Dermis microvascular lymphatic vessel endothelial cell (primary cell): Measurements from ENCODE around the gene MIF4GD. TPM values are rescaled to one million over a fixed set of nuclear protein-coding genes. Genes with fewer than 3 reads are reported as not detected.
"Not testable (repeated sequence)": the region's sequence is repeated elsewhere in the genome, so short reads cannot be mapped to it uniquely, and the experiment has no call there.

Source experiments
- DNase-seq, 2 donors: peaks; one replicate each; pipeline versions ENCODE4 v3.0.0 to v3.0.0-alpha.2; 2010; ENCODE audit warnings: low read depth in 2 of 2
- total RNA-seq: library from RNA; depleted of rRNA; stranded (reverse); fragments of >200 nt; gene quantifications from 2 replicates; pipeline ENCODE4 v1.2.1, GENCODE V29; 2014

MIF4GD gene, protein sequence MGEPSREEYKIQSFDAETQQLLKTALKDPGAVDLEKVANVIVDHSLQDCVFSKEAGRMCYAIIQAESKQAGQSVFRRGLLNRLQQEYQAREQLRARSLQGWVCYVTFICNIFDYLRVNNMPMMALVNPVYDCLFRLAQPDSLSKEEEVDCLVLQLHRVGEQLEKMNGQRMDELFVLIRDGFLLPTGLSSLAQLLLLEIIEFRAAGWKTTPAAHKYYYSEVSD
- total RNA-seq, result 10.4 and 10.9 TPM in 2 replicates

DNA sequence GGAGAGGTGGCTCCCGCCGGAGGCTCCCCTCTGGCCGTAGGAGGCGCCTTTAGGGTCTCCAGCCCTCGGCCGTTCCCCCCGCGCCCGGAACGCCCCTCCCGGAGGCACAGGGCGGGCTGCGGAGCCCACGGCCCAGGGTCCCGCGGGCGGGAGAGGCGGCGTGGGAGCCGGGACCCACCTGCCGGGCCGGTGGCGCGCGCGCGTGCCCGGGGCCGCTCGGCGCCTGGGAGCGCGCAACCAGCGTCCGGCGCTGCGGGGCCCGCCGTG, at the start of gene MIF4GD:
TSS of gene MIF4GD (minus strand) at position 266 of the 267 bp plus-strand sequence. CDS start 1,036 bp downstream, outside the sequence.
- DNase-seq, result peak in 1 of 2 donors; percentile 76

DNA sequence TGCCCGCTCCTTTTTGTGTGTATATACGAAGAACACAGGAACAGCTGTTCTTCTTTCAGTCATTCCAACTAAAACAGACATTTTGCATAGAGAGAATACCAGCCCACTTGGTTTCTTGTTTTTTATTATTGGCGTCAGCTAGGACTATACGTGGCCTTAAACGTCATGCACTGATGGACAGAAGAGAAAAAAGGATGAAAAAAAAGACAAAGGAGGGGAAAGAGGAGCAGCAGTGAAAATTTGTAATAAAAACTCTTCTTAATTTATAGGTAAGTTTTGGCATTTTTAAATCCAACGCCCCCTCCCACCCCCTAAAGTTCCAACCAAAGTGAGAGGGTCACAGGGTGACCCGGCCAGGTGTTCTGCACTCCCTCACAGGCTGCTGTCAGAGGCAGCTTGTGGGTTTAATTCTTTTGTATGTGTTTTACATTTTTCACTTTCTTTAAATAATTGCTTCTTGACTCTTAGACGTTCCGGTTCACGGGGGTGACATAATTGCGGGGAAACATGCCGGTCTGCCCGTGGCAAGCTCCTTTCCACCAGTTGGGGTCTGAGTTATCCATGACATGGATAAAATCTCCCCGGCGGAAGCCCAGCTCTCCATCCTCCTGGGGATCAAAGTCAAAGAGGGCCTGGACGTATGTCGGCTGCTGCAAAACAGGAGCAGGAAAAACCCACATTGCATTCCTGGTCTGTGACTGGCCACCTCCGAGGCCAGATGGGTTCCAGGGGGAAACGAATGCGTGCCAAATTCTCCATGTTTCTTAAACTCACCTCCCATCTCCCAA, 49.1 kb upstream of the MIF4GD start:
- no peak for DNase-seq

DNA sequence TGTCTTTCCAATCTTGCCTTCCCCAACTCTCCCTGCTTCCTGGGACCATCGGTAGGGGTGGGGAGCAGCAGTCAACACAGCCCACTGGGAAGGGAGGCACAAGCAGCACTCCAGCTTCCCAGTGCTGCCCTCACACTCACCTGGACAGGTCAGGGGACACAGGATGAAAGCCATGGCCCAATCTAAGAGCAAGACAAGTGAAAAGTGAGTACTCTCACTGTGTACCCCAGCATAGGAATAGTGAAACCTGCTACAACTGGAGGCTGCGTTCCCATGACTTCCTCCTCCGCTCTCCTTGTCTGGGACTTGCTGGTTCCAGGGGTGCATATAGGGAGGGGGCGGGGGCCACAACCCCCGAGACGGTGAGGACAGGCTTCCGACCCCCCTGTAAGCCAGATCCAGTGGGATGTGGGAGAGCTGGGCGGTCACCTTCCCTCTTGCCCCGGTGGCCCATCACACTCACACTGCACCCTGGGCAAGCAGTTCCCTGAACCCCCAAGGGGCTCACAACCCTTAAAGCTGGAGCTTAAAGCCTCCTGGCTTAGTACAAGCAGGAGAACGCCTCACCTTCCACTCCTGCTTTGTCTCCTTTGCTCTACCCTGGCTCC, 47.7 kb upstream of the MIF4GD start:
- DNase-seq, result no peak

DNA sequence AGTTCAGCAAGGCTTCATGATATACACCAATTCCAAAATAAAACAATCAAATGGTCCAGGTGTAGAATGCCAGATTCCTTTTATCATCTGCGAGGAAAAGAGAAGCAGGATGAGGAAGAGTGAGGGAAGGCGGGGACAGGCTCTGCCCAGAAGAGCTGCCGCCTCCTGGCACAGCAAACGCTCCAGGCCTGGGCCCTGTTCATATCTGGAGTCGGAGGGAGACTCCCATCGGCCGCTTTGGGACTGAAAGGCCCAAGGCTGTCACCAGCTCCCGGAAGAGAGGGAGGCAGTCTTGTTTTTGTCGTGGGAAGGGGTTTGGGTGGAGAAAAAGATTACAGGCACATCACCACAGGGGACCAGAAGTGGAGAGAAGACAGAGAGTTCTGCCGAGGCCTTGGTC, 47.2 kb upstream of the MIF4GD start:
- no peak for DNase-seq

DNA sequence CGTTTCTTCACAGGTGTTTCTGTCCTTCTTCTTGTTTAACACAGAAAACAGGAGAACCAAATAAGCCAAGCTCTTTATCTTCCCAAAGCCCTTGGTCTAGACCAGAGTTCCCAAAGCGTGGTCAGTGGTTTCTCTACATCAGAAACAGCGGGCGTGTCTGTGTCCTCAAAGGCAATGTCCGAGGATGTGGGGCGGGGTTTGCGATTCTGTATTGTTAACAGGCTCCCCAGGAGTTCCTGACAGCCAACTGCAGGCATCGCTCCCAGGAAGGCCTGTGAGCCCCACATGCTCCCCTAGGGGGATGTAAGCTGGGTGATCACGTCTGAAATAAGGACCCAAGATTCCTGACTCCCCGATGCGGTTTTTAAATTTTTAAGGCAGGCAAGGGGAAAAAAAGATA, 46.6 kb upstream of the MIF4GD start:
- no peak for DNase-seq

DNA sequence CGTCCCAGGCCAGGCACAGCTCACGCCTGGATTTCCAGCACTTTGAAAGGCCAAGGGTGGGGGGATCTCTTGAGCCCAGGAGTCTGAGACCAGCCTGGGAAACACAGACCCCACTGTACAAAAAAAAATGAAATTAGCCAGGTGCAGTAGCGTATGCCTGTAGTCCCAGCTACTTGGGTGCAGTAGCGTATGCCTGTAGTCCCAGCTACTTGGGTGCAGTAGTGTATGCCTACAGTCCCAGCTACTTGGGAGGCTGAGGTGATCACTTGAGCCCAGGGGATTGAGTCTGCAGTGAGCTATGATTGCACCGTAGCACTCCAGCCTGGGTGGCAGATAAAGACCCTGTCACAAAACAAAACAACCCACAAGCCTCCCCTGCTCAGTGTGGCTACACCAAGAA, 45.2 kb upstream of the MIF4GD start:
- no peak for DNase-seq

DNA sequence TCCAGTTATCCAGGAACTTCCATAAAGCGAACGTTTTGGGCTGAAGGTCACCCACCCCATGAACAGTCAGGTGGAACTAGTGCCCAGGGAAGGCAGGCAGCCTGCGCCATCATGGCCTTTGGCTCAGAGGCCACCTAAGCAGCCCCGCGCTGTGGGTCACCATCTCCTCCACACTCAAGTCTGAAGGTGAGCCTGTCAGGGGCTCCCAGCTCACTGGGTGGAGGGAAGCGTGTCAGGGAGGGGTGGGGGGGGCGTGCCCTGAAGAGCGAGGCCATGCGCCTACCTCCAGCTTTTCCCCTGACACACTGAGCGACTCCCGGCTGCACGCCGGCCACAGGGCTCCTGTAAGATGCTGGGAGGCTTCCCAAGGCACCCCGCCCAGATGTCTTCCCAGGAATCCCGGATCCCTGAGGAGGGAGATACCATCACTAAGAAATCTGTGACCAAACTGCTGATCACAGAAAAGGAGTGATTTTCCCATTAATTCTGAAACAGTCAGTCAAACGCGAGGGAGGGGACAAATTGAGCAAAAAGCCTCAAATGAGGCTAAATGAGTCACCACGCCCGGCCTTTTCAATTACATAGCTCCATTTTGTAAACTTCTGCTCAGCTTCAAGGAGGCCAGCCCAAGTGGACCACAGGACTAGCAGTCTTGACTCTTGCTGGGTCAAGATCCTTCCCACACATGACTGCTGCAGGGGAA, 44.7 kb upstream of the MIF4GD start:
- DNase-seq, result no peak

DNA sequence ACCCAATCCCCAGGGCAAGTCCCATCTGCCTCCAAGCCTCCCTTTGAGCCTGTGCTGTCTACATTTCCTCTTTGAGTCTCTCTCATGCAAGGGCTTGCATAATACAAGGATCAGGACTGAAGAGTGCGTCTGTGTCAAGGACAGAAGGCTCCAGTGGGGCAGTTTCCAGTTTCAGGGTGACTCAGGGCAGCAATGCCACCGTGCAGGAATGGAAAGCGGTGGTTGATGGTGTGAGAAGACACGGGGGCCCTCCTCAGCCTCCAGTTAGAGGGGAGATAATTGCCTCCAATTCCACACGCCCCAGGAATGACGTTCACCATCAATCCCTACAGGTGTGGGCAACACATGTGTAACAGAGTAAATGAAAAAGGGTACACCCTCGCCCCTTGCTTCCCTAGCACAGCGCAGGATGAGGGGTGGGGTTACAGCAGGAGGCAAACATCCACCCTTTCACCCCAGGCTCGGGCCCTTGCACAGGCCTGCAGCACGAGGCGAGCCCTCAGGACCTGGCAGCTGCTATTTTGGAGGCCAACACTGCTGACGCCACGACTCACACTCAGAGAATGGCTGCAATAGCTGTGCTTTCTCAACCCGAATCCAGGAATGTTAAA, 43.0 kb upstream of the MIF4GD start:
- DNase-seq, result no peak

DNA sequence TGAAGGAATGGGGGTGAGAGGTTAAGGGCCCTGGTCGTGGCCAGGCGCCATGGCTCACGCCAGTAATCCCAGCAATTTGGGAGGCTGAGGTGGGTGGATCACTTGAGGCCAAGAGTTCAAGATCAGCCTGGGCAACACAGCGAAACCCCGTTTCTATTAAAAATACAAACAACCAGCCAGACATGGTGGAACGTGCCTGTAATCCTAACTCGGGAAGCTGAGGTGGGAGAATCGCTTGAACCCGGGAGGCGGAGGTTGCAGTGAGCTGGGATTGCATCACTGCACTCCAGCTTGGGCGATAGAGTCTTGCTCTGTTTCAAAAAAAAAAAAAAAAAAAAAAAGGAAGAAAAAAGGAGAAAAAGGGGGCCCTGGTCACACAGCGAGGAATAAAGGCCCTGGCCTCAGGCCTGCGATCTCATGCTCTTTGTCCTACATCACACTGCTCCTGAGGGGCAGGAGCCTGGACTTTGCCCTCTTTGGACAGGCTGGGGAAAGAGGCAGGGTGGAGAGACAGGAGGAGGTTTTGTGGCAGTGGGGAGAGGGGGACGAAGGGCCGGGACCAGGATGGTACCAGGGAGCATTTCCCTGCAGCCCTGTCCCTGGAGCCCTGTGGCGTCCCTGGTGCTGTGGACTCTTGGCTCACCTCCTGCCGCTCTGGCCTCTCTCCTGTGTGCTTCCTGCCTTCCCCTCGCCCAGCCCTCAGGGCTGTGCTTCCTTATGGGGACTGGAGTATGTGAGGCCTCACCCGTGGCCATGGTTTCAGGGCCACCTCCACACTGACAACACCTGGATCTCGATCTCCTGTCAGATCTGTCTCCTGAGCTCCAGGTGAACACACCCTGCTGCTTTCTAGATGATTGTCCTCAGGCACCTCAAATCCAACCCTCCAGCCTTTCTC, 38.0 kb upstream of the MIF4GD start:
- no peak for DNase-seq

DNA sequence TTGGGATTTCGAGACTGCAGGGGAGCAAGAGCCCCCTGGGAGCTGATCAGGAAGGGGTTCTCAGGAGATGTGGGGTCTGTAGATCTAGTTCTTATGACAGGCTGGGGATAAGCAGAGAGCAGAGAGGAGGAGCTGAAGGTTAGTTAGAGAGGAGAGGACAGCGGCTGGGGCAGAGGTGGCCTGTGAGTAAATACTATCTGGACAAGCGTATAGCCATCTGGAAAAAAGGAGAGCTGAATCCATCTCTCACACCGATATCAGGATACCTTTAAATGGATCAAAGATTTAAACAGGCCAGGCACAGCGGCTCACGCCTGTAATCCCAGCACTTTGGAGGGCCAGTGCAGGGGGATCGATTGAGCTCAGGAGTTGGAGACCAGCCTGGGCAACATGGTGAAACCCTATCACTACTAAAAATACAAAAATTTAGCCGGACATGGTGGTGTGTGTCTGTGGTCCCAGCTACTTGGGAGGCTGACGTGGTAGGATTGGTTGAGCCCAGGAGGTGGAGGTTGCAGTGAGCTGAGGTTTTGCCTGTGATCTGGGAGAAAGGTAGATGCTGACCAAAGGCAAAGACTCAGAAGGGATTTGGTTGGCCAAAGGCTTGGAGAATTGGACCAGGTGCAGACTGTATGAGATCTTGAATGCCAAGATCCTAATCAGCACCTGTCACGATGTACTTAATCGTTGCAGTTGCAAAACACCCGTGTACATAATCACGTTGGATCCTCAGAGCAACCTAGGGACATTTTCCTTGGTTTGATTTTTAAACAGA, 37.1 kb upstream of the MIF4GD start:
- no peak for DNase-seq

DNA sequence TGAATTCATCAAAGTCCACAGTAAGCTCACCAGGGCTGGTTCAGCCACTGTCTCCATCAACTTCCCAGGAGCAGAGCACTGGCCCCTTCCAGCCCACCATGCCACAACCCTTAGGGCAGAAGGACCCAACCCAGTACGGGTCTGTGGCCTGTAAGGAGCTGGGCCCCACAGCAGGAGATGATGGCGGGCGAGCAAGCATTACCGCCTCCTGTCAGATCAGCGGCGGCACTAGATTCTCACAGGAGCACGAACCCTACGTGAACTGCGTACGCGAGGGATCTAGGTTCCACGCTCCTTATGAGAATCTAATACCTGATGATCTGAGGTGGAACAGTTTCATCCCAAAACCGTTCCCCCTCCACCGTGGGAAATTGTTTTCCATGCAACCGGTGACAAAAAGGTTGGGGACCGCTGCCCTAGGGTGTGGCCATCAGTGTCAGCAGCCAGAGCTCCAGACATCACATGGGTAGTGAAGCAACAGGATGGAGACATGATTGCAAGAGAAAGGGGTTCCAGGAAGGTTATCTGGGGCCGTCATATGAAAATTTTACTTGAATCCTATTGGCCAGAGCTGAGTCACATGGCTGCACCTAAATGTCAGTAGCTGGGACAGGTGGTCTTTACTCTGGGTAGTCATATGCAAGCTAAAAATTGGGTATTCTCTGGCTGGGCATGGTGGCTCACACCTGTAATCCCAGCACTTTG, 30.6 kb upstream of the MIF4GD start:
- no peak for DNase-seq

DNA sequence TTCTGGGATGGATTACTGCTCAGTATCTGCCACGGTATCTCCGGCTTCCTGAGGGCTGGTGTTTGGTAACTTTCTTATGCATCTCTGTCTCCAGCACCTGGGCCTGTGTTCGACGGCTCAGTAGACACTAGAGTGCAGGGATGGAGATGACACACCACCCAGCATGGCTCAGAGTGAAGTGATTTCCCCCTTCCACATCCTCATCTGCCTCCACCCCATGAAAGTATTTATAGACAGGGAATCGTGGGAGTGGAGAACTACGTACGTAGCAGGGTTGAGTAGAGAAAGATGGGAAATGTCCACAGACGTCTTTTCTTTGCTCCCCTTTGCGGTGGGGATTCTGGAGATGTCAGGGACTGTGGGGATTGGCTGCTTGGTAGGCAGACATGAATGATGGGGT, 30.0 kb upstream of the MIF4GD start:
- no peak for DNase-seq

DNA sequence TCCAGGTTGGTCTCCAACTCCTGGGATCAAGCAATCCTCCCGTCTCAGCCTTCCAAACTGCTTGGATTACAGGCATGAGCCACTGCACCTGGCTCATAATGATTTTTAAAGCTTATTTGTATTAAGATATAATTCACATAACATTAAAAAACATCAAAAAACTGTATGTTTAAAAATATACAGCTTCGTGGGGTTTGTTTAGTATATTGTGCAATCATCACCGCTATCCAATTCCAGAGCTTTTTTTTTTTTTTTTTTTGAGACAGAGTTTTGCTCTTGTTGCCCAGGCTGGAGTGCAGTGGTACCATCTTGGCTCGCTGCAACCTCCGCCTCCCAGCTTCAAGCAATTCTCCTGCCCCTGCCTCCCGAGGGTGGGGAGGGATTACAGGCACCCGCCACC, 29.2 kb upstream of the MIF4GD start:
- DNase-seq, result no peak

DNA sequence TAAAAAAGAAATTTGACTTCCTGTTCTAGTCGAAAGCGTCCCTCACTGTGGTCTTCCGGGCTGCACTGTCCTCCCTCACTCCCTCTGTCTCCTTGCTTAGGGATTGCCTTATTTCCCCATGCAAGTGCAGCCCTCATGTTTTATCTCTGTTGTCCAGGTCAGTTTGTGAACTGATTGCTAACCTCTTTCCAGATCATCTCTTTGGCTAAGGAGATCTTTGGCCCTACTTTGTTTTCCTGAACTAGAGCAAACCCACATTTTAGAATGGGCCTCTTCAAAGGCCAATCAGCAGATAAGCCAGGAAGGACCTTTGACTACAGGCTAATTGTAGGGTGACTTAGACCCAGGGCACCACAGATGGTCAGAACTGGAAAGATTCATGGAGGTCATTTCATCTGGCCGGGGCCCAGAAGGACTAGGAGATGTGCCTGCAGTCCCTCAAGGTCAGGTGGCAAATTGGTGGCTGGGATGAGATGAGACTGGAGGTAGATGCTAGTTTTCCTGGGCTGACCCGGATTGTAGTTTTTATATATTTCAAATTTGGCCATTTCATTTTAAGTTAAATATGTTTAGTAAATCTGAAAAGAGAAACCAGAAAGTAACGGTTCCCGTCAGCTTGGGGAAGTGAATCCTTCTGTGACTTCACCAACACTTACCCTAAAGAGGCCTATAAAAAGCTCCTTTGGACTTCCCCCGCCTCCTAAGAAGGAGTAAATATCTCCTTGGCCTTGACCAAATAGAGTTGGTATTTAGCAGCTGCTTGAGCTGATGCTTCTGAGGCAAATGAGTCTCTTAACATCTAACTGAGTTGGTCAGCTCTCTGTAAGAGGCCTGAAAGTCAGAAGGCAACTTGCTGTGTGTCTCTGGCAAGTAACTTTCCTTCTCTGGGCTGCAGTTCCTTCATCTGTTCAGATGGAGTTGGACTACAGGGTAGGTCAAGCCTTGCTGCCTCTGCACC, 24.4 kb upstream of the MIF4GD start:
- no peak for DNase-seq

DNA sequence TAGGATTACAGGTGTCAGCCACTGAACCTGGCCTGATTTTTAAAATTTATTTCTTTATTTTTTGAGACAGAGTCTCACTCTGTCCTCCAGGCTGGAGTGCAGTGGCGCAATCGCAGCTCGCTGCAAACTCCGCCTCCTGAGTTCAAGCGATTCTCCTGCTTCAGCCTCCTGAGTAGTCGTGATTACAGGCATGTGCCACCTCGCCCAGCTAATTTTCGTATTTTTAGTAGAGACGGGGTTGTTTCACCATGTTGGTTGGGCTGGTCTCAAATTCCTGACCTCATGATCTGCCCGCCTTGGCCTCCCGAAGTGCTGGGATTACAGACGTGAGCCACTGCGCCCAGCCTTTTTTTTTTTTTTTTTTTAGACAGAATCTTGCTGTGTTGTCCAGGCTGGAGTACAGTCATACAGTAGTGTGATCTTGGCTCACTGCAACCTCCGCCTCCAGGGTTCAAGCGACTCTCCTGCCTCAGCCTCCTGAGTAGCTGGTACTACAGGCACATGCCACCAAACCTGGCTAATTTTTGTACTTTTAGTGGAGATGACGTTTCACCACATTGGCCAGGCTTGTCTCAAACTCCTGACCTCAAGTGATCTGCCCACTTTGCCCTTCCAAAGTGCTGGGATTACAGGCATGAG, 21.9 kb upstream of the MIF4GD start:
- not testable (repeated sequence) for DNase-seq

DNA sequence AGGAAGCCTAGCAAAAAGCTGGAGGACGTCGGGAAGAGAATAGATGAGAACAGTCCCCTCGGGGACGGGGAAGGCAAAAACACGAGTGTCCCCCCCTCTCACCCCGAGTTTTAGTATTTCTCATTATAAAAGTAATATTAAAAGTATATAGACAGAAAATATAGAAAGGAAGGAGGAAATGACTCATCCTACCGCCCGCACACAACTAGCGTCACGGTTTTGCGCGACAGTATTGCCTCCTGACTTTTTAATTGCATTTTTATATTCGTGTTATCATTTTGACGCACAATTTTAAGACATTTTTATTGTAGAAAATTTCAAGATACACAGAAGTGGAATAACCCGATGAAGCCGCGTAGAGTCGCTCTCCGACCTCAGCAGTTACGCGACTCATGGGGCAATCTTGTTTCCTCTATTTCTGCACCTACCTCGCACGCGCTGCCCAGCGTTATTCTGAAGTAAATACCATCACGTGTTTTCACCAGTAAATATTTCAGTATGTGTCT, 18.9 kb upstream of the MIF4GD start:
- DNase-seq, result peak; percentile 37 to 57

DNA sequence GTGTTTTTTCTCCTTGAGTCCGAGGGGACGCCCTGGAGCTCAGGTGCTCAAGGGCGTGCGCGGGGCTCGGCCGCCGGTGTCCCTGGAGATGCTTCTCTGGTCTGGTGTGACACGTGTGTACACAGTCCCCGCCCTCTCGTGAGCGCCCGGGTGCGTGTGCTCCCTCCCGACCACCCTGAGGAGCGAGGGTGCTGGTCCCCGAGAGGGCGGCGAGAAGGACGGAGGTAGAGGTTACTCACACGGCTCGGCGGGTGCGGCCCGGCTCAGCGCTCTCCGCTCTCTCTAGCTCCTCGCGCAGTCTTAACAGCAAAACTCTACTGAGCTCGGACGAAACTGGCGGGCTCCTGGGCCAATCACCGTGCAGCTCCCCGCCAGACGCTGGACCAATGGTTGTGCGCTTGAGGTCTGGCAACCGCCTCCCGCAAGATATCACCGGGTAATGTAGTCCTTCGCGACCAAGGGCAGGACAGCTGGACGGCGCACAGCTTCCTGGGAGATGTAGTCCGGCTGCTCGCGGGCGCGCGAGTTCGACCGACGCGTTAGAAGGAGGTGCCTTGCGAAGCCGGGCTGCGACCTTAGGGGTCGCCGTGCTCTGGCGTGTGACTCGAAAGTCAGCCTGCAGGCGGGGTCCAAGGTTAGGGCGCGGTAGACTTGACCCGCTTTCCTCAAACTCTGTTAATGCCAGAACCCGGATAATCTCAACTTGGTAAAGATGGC, 18.2 kb upstream of the MIF4GD start, which contains the start of gene SLC25A19:
TSS of gene SLC25A19 (minus strand) at position 319 of the 717 bp plus-strand sequence. CDS start 2,669 bp downstream, outside the sequence.
- DNase-seq, result peak; percentile 96 to 99
